CD14-positive monocyte (primary cell): ENCODE results near the gene ACSS3. TPM values are rescaled to one million over a fixed set of nuclear protein-coding genes. Genes with fewer than 3 reads are reported as not detected.

Experiments
- DNase-seq, 3 donors: peaks; one replicate each; pipeline ENCODE4 v3.0.0-alpha.2; 2011 to 2022
- H2AFZ ChIP-seq: 2 replicates; pipeline ENCODE4 v1.6.0; 2012; ENCODE audit warnings: mild to moderate bottlenecking, low read depth, low read length, inconsistent platforms; ENCODE audit not compliant: insufficient read depth, poor library complexity, severe bottlenecking
- H3K27ac ChIP-seq, 2 donors: 1 replicate in 1 of 2; 2 replicates in 1 of 2; pipeline ENCODE4 v1.5.1; 2012 to 2013; ENCODE audit warnings: low read length in 2 of 2, control low read depth in 1 of 2, inconsistent platforms in 1 of 2, low read depth in 1 of 2, mild to moderate bottlenecking in 1 of 2
- H3K27me3 ChIP-seq, 2 donors: one replicate each; pipeline versions ENCODE4 v1.6.0 to v1.6.1; 2011 to 2013; ENCODE audit warnings: low read length in 2 of 2; ENCODE audit not compliant: control insufficient read depth in 2 of 2, insufficient read depth in 2 of 2
- H3K36me3 ChIP-seq, 2 donors: replicated peaks in 1 of 2; 1 replicate in 1 of 2; 2 replicates in 1 of 2; pipeline versions ENCODE4 v1.5.1 to v1.6.1; 2012 to 2013; ENCODE audit warnings: low read length in 2 of 2, control low read depth in 1 of 2, inconsistent platforms in 1 of 2, mild to moderate bottlenecking in 1 of 2; ENCODE audit not compliant: insufficient read depth in 2 of 2, control insufficient read depth in 1 of 2
- H3K4me1 ChIP-seq, 2 donors: 1 replicate in 1 of 2; 2 replicates in 1 of 2; pipeline versions ENCODE4 v1.5.1 to v1.6.1; 2012 to 2013; ENCODE audit warnings: low read length in 2 of 2, control low read depth in 1 of 2, inconsistent platforms in 1 of 2, mild to moderate bottlenecking in 1 of 2, moderate library complexity in 1 of 2; ENCODE audit not compliant: insufficient read depth in 2 of 2, control insufficient read depth in 1 of 2
- H3K4me2 ChIP-seq: replicated peaks from 2 replicates; pipeline ENCODE3; 2012; ENCODE audit warnings: low read length, moderate library complexity, mild to moderate bottlenecking; ENCODE audit not compliant: poor library complexity, severe bottlenecking; ENCODE audit errors: extremely low read depth
- H3K4me3 ChIP-seq, 3 experiments: fragments of 200-600 bp in 1 of 3; sonication (generic) in 1 of 3; replicated peaks in 1 of 3; 1 replicate in 2 of 3; 2 replicates in 1 of 3; pipeline ENCODE4 v1.5.1; 2011 to 2013; ENCODE audit warnings: low read length in 3 of 3, mild to moderate bottlenecking in 3 of 3, control low read depth in 2 of 3, low read depth in 2 of 3, inconsistent platforms in 1 of 3, moderate library complexity in 1 of 3
- H3K79me2 ChIP-seq: 2 replicates; pipeline ENCODE4 v1.6.0; 2012; ENCODE audit warnings: mild to moderate bottlenecking, control low read depth, inconsistent platforms, low read length, moderate library complexity; ENCODE audit not compliant: insufficient read depth
- H3K9ac ChIP-seq: 2 replicates; pipeline ENCODE4 v1.6.0; 2017; ENCODE audit warnings: low read length, mild to moderate bottlenecking; ENCODE audit not compliant: insufficient read depth, poor library complexity, severe bottlenecking
- H3K9me3 ChIP-seq, 2 donors: replicated peaks in 1 of 2; 1 replicate in 1 of 2; 2 replicates in 1 of 2; pipeline versions ENCODE4 v1.5.1 to v1.6.1; 2012 to 2013; ENCODE audit warnings: low read length in 2 of 2, control low read depth in 1 of 2; ENCODE audit not compliant: control insufficient read depth in 1 of 2, insufficient read depth in 1 of 2
- H4K20me1 ChIP-seq: 2 replicates; pipeline ENCODE4 v1.6.0; 2012; ENCODE audit warnings: mild to moderate bottlenecking, low read length, control low read depth, moderate library complexity; ENCODE audit not compliant: insufficient read depth
- H3K27ac Mint-ChIP-seq, 7 donors: one replicate each; pipeline ENCODE4 v1.8.0; 2020; ENCODE audit warnings: mild to moderate bottlenecking in 7 of 7, mixed read lengths in 7 of 7, moderate library complexity in 6 of 7, inconsistent platforms in 2 of 7
- H3K27me3 Mint-ChIP-seq, 3 donors: one replicate each; pipeline ENCODE4 v1.8.0; 2021 to 2022; ENCODE audit warnings: low read depth in 3 of 3, mild to moderate bottlenecking in 3 of 3, mixed read lengths in 3 of 3, moderate library complexity in 3 of 3, inconsistent platforms in 1 of 3
- H3K36me3 Mint-ChIP-seq, 2 donors: one replicate each; pipeline ENCODE4 v1.8.0; 2020; ENCODE audit warnings: mixed read lengths in 2 of 2, inconsistent platforms in 1 of 2, mild to moderate bottlenecking in 1 of 2
- H3K4me1 Mint-ChIP-seq: one replicate; pipeline ENCODE4 v1.8.0; 2020; ENCODE audit warnings: mild to moderate bottlenecking, mixed read lengths
- H3K4me3 Mint-ChIP-seq, 2 donors: one replicate each; pipeline ENCODE4 v1.8.0; 2020; ENCODE audit warnings: mild to moderate bottlenecking in 2 of 2, mixed read lengths in 2 of 2, moderate library complexity in 1 of 2
- H3K9me3 Mint-ChIP-seq, 7 donors: one replicate each; pipeline ENCODE4 v1.8.0; 2020 to 2022; ENCODE audit warnings: mixed read lengths in 7 of 7, mild to moderate bottlenecking in 6 of 7, moderate library complexity in 6 of 7, inconsistent platforms in 2 of 7
- whole genome bisulfite sequencing: methylation state at CpG from one replicate; pipeline ENCODE4 v1.1.5; 2013; ENCODE audit warnings: missing lambda C conversion rate; ENCODE audit not compliant: insufficient coverage; 5-methylcytosine and 5-hydroxymethylcytosine counted together
- intact Hi-C, 2 donors: fragments of 100-400 bp; cut with micrococcal nuclease; formaldehyde crosslinking; loops; one replicate each; pipeline versions ENCODE4 v1.15.0 to v1.15.1; 2023
- polyA plus RNA-seq, 3 donors: library from polyadenylated mRNA; depleted of rRNA in 1 of 3; unstranded in 2 of 3; stranded (reverse) in 1 of 3; fragments of 300-500 nt in 2 of 3; fragments of >200 nt in 1 of 3; fragmentation: Illumina TruSeq in 2 of 3; gene quantifications; 1 replicate in 2 of 3; 2 replicates in 1 of 3; pipeline ENCODE4 v1.2.3, GENCODE V29; 2012 to 2021
- TF ChIP-seq, protein P1 (sequence below): fragments of 200-600 bp; IDR thresholded peaks from one replicate; pipeline ENCODE4 v1.8.0; 2022; ENCODE audit warnings: antibody characterized with exemption, mild to moderate bottlenecking

The ACSS3 gene
- polyA plus RNA-seq, 3 donors, result 0.09 to 0.16 TPM; not detected in 1

DNA sequence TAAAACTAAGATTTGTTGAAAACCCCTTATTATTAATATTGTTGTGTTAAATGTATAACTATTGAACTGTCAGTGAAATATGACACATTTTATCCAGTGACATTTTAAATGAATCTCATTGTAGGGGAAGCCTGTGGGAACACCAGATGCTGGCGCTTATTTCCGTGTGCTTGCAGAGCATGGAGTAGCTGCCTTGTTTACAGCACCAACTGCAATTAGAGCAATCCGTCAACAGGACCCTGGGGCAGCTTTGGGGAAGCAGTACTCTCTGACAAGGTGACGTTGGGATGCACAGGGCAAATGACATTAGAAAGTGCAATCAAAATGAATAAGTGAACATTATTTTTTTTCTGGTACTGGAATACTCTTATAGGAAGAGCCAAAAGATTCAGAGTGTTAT lies 96.8 kb downstream of the ACSS3 start:
- no peaks in the 10 kb centered on the region for H4K20me1 ChIP-seq
- H3K4me1 ChIP-seq, result no peaks in the 10 kb centered on the region
- no peaks in the 10 kb centered on the region for H3K79me2 ChIP-seq
- H3K27me3 Mint-ChIP-seq, result no peaks in the 10 kb centered on the region
- intact Hi-C loops, result no loop called here
- H3K9me3 ChIP-seq, result peaks cover 7 to 9% of the 10 kb centered on the region in 2 donors
- 87% methylated on average over 3 of the region's 4 CpGs for WGBS
- H3K27ac ChIP-seq, result no peak overlapping the region
- no peak for DNase-seq
- no peak overlapping the region for H3K9ac ChIP-seq
- no peaks in the 10 kb centered on the region for H3K4me1 Mint-ChIP-seq
- no peaks in the 10 kb centered on the region for H3K36me3 Mint-ChIP-seq
- H3K9me3 Mint-ChIP-seq, result peaks cover 0 to 14% (median 8%) of the 10 kb centered on the region in 7 donors
- no peak overlapping the region for H3K4me2 ChIP-seq
- H3K27me3 ChIP-seq, result no peaks in the 10 kb centered on the region
- no peak overlapping the region for H3K27ac Mint-ChIP-seq
- H3K4me3 Mint-ChIP-seq, result no peak overlapping the region
- H3K4me3 ChIP-seq, result no peak overlapping the region
- H2AFZ ChIP-seq, result no peak overlapping the region
- TF ChIP-seq, protein P1, sequence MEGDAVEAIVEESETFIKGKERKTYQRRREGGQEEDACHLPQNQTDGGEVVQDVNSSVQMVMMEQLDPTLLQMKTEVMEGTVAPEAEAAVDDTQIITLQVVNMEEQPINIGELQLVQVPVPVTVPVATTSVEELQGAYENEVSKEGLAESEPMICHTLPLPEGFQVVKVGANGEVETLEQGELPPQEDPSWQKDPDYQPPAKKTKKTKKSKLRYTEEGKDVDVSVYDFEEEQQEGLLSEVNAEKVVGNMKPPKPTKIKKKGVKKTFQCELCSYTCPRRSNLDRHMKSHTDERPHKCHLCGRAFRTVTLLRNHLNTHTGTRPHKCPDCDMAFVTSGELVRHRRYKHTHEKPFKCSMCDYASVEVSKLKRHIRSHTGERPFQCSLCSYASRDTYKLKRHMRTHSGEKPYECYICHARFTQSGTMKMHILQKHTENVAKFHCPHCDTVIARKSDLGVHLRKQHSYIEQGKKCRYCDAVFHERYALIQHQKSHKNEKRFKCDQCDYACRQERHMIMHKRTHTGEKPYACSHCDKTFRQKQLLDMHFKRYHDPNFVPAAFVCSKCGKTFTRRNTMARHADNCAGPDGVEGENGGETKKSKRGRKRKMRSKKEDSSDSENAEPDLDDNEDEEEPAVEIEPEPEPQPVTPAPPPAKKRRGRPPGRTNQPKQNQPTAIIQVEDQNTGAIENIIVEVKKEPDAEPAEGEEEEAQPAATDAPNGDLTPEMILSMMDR, result no peak
- no peaks in the 10 kb centered on the region for H3K36me3 ChIP-seq

- H3K79me2 ChIP-seq, result no peaks in the 10 kb centered on the region
- no peaks in the 10 kb centered on the region for H3K27me3 ChIP-seq
- no peak overlapping the region for H2AFZ ChIP-seq
- no peak overlapping the region for H3K9ac ChIP-seq
- Mint-ChIP-seq H3K36me3 (no peaks in the 10 kb centered on the region), H3K27ac (no peak overlapping the region), H3K9me3 (peaks cover 0 to 18% (median 8%) of the 10 kb centered on the region in 7 donors), H3K4me1 (no peaks in the 10 kb centered on the region), H3K27me3 (no peaks in the 10 kb centered on the region), H3K4me3 (no peak overlapping the region)
- H3K4me1 ChIP-seq, result no peaks in the 10 kb centered on the region
- no peak overlapping the region for H3K4me3 ChIP-seq
- H3K9me3 ChIP-seq, result peaks cover 7 to 9% of the 10 kb centered on the region in 2 donors
- TF ChIP-seq, protein P1, result no peak
- no peaks in the 10 kb centered on the region for H4K20me1 ChIP-seq
- WGBS, result 86% methylated on average over 1 of the region's 1 CpG
- intact Hi-C loops, result no loop called here
- H3K36me3 ChIP-seq, result no peaks in the 10 kb centered on the region
- H3K27ac ChIP-seq, result no peak overlapping the region
- no peak for DNase-seq
- no peak overlapping the region for H3K4me2 ChIP-seq
These were observed 98.9 kb downstream of the ACSS3 start for GRCh38 chr12:81176796-81177195.
